Measurements from ENCODE around the gene JPH2.
"Not testable (repeated sequence)": the region's sequence is repeated elsewhere in the genome, so short reads cannot be mapped to it uniquely, and the experiment has no call there.

Gene JPH2

GRCh38 chr20:44187054-44187771 is at the start of gene JPH2:
TSS of gene JPH2 (minus strand) at chr20:44187188. CDS start at chr20:44186705, 483 bp downstream.
- DNase-seq, result no peak

DNA sequence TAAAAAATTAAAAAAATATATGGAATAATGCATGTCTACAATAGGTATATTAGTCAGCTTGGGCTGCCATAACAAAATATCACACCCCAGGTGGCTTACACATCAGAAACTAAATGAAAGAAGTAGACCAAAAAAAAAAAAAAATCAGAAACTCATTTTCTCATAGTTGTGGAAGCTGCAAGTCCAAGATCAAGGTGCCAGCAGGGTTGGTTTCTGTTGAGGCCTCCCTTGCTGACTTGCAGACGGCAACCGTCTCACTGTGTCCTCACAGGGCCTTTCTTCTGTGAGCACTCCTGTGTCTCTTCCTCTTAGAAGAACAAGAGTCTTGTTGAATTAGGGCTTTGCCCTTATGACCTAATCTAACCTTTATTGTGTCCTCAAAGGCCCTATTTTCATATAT is 48.7 kb upstream of the JPH2 start:
- no peak for DNase-seq

GRCh38 chr20:44234566-44235317 is 47.8 kb upstream of the JPH2 start:
- DNase-seq, result no peak

GRCh38 chr20:44233436-44234016 is 46.5 kb upstream of the JPH2 start:
- no peak for DNase-seq

- DNase-seq, result not testable (repeated sequence)
Measured at GRCh38 chr20:44232469-44232856, 45.5 kb upstream of the JPH2 start.

- DNase-seq, result no peak
Measured at GRCh38 chr20:44231713-44232468, 44.9 kb upstream of the JPH2 start.

GRCh38 chr20:44231193-44231592 is 44.2 kb upstream of the JPH2 start:
- no peak for DNase-seq

DNA sequence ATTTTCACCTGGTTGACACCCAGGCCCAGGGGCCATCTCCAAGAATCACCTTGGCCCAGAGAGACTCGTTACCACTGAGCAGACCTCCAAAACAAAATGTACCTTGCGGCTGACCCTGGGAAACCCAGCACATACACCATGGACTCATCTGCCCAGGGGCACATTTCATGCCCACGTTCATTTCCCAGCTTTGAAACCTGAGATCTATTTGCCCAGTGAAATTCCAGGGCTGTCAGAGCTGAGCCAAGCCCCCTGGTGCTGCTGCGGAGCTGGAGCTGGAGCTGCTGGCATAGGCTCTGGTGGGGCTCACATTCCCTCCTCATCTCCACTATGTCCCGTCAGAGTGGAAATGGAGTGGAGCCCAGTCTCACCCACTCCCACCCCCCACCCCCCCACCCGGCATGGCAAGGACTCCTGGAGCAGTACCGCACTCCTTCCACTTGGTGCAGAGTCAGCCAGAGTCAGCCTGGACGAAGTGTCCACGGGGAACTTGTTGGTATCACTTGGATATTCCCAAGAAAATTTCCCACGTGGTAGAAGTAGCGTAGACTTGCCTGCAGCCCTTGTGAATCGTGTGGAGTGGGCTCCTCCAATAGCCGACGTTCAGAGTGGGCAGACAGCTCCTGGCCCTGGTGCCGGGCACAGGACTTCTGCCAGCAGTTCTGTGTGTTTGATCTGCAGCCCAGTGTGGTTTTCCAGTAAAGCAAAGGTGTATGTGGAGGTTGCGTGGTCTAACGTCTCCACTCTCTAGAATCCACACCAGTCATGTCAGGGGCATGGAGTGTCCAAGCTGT is 41.7 kb upstream of the JPH2 start:
- no peak for DNase-seq

GRCh38 chr20:44224637-44225036 is 37.6 kb upstream of the JPH2 start:
- no peak for DNase-seq

DNA sequence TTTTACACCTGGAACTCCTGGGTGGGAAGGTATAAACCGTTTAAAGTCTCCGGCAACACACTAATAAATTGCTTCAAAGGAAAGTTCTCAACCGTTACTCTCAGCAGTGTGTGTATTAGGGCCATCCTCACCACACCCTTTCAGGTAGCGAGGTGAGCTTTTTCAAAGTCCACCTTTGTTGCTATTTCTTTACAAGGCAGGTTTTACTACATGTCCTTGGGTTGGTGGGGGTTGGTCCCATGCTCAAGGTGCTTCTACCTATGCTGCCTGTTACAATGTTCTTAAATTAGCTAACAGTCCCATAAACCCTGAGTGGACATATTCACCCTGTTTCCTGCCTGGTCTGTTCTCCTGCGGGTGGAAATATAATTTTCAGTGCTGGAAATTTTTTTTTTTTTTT is 36.7 kb upstream of the JPH2 start:
- DNase-seq, result no peak

GRCh38 chr20:44222633-44223368 is 35.8 kb upstream of the JPH2 start:
- DNase-seq, result no peak

DNA sequence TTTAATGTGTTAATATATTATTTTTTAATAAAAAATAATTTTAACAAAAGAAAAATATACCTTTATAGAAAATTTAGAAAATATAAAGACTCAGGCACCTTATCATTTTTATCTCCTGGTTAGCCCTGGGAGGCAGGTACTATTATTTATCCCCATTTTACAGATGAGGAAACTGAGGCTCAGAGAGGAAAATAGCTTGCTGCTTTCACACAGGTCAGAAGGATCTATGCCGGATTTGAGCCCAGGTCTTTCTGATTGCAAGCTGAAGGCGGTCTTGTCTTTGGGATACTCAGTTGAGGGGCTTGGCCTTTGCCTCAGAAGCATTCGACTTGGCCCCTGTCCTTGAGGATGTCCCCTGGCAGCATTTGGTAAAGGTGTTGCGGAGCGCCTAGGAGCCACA is 35.0 kb upstream of the JPH2 start:
- DNase-seq, result no peak

DNA sequence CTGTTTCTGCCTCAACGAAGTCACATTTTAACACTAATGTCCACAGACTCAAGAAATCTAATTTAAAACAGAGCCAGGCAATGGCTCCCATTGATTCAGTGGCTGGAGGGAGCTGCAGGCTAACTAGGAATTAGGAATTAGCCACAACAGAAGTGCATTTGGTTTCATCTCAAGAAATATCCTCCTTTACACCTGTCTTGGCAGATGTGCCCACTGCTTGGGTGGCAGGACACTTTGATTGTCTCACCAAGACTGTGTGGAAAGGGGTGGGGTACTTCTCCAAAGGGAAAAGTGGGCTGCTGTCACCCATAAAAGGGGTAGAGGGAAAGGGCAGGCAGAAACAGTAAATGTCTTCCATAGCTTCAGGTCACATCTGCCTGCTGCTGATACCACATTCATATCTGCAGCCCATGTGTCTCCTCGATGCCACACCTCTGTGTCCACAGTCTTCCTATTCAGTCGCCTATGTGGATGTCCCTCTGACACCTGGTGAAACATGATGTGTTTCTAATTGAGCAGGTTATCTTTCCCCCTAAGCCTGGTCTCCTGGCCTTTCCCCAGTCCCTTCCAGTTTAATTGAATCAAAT is 34.5 kb upstream of the JPH2 start:
- no peak for DNase-seq

DNA sequence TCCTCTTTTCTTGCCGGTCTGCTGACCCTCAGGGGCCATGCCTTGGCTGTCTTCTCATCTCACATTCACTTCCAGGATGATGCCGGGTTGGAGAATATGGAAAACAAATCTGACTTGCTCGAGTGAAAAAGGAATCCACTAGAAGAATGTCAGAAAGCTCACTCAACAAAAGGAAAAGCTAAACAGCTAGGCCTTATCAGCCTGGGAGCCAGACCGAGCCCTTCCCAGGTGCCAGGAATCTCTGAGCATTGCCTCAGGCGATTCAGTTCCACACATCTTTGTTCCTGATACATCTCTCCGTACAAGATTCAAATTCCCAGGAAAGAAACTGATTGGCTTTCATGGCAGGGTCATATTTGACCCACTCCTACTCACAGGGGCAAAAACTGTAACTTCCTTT is 32.8 kb upstream of the JPH2 start:
- no peak for DNase-seq

DNA sequence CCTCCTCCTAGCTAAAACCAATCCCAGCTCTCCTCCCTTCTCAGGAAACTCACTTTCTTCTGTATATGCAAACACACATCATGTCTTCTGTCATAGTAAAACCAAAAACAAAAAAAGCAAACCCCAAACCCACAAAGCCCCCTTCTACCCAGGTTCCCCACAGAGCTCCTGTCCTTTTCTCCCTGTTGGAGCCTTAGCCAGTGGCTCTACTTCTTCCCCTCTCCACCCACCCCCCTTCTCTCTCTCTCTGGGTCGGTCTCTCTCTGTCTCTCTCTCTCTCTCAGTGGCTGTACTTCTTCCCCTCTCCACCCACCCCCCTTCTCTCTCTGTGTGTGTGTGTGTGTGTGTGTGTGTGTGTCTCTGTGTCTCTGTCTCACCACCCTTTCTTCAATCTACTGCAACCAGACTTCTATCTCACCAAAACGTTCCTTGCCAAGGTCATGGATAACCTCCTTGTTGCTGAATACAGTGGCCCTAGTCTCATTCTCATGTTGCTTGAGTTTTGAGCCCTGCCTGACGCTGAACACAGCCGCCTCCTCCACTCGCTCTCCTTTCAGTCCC is 32.3 kb upstream of the JPH2 start:
- DNase-seq, result peak; percentile 66

GRCh38 chr20:44218446-44218845 is 31.5 kb upstream of the JPH2 start:
- DNase-seq, result peak; percentile 80

DNA sequence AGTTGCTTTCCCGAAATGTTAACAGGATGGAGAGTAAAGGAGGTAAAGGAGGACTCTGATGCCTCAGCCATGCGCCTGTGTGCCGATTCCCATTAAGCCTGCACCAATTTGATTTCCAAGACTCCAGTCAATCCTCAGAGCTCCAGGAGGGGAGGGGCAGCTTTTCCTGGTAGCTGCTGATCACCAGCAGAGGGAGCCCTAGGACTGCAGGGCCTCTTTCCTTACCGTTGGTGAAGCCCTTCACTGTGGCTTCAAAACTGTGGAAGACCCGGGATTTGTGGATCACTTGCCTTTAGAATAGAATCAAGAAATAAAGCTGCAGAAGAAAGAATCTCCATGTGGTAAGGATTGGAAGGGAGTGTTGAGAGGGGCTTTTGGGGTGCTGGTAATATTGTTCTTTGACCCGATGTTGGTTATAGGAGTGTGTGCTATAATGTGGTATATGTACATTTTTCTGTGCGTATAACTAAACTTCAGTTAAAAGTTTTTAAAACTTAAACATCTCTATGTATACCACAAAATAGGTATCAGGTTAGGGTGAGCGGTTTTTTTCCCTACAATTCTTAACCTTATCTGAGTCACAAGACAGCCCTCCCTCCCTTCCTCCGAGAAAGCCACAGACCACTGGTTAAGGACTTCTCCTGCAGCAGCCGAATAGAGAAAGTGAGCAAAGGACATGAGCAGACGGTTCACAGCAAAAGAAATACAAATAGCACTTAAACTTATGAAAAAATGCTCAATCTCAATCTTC is 30.5 kb upstream of the JPH2 start:
- DNase-seq, result peak; percentile 78

DNA sequence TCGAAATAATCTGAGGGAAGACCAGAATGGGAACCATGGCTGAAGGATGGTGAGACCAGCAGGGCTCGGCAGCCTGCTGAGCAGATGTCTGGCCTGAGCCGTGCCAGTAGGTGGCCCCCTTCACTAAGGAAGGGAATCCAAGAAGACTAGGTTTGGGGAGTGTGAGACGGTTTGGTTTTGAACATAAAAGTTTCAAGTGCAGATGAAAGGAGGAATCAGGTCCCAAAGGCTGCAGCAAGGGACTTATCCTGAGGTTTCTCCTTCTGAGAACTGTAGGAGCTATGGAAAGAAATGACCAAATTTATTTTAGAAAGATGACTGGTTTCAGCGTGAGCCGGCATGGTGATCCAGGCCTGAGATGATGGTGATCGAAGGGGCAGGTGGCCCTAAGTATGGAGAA is 28.1 kb upstream of the JPH2 start:
- peak; percentile 84 for DNase-seq

- DNase-seq, result no peak
Measured at GRCh38 chr20:44212792-44213191, 25.8 kb upstream of the JPH2 start.
